Activated naive CD4-positive, alpha-beta T cell treated with anti-CD3 and anti-CD28 coated beads for 36 hours (primary cell): ENCODE measurements around the gene C2CD3. TPM values are rescaled to one million over a fixed set of nuclear protein-coding genes. Genes with fewer than 3 reads are reported as not detected.
"Not testable (repeated sequence)": the region's sequence is repeated elsewhere in the genome, so short reads cannot be mapped to it uniquely, and the experiment has no call there.

Experiments
- CTCF ChIA-PET: fragments of 350-600 bp; sonication (Branson Sonifier 250); formaldehyde crosslinking; loops from one replicate; lab custom pipeline; 2021; ENCODE audit warnings: antibody characterized with exemption; lab: Charles Lee
- DNase-seq: peaks from one replicate; pipeline ENCODE4 v3.0.0-alpha.2; 2020
- H3K27ac Mint-ChIP-seq: one replicate; pipeline ENCODE4 v1.8.0; 2021; ENCODE audit warnings: mild to moderate bottlenecking, mixed read lengths
- H3K27me3 Mint-ChIP-seq: one replicate; pipeline ENCODE4 v1.8.0; 2021; ENCODE audit warnings: low read depth, mixed read lengths
- H3K36me3 Mint-ChIP-seq: one replicate; pipeline ENCODE4 v1.8.0; 2021; ENCODE audit warnings: low read depth, mixed read lengths
- H3K4me1 Mint-ChIP-seq: one replicate; pipeline ENCODE4 v1.8.0; 2021; ENCODE audit warnings: low read depth, mixed read lengths
- H3K4me3 Mint-ChIP-seq: one replicate; pipeline ENCODE4 v1.8.0; 2021; ENCODE audit warnings: mild to moderate bottlenecking, moderate library complexity, mixed read lengths
- H3K9me3 Mint-ChIP-seq: one replicate; pipeline ENCODE4 v1.8.0; 2021; ENCODE audit warnings: mixed read lengths
- intact Hi-C: fragments of 100-400 bp; cut with micrococcal nuclease; formaldehyde crosslinking; loops from one replicate; pipeline ENCODE4 v1.15.1; 2023
- total RNA-seq, 2 experiments: library from RNA; stranded (reverse); gene quantifications; one replicate each; pipeline ENCODE4 v1.2.3, GENCODE V29; 2021

The C2CD3 gene
- total RNA-seq, 2 experiments from 2014 or later = 21.3 to 23.1 TPM

DNA sequence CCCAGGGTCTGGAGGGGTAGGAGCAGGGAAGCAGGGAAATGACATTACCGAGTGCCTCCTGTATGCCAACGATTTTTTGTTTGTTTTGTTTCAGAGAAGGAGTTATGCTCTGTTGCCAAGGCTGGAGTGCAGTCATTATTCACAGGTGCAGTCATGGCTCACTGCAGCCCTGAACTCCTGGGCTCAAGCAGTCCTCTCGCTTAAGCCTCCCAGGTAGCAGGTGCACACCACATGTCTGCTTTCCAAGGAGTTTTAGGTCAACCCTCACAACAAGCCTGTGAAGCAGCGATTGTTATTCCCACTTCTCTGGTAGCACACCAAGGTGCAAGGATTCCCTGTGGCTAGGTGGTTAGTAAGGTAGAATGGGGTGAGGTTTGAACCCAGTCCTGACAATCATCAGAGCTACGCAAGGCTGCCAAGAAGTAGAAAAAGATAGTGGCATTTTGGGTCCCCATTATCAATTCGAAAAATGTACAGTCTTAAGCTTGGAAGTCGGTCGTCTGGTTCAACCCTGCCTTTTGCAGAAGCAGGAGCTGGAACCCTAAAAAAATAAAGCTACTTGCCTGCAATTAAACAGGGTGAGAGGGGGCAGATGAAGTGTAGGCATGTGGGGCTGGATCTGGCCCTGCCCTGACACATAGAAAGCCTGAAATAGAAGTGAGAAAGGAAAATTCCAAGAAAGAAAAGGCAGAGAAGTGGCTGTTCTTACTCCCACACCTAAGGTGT, 171.1 kb downstream of the C2CD3 start:
- Mint-ChIP-seq H3K27me3 (no peaks in the 10 kb centered on the region), H3K36me3 (no peaks in the 10 kb centered on the region), H3K4me1 (peaks cover 51% of the 10 kb centered on the region), H3K27ac (no peak overlapping the region), H3K9me3 (no peaks in the 10 kb centered on the region), H3K4me3 (no peak overlapping the region)
- CTCF ChIA-PET = interaction anchor here (0.6 to 1.3 kb wide), 2 partner anchors 19 to 23 kb away, joined by 3 to 5 read pairs; no protein-coding TSS in a partner anchor
- DNase-seq = no peak
- intact Hi-C loops = loop anchor here (5.0 kb wide), 1 partner anchor 493 kb away; the partner anchor contains the start of gene LIPT2

DNA sequence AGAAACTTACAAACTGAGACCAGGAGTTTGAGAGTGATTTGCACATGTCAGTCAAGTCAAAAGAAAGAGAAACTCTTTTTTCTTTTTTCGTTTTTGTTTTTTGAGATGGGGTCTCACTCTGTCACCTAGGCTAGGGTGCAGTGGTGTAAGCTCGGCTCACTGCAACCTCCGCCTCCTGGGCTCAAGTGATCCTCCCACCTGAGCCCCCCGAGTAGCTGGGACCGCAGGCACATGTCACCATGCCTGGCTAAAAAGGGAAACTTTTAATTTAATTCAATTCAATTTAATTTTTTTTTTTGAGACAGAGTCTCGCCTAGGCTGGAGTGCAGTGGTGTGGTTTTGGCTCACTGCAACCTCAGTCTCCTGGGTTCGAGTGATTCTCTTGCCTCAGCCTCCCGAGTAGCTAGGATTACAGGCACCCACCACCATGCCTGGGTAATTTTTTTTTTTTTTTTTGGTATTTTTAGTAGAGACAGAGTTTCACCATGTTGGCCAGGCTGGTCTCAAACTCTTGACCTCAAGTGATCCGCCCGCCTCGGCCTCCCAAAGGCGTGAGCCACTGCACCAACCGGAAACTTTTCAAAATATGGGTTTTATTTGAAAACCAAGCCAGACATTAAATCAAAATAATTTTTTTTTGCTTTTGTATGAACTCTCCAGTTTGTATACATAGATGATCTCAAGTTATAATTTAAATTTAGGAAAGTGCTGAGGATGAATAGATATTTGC, 171.8 kb downstream of the C2CD3 start:
- H3K27ac Mint-ChIP-seq = no peak overlapping the region
- peaks cover 50% of the 10 kb centered on the region for H3K4me1 Mint-ChIP-seq
- H3K27me3 Mint-ChIP-seq = no peaks in the 10 kb centered on the region
- intact Hi-C loops = loop anchor here (5.0 kb wide), 1 partner anchor 493 kb away; the partner anchor contains the start of gene LIPT2
- no peak overlapping the region for H3K4me3 Mint-ChIP-seq
- H3K36me3 Mint-ChIP-seq = no peaks in the 10 kb centered on the region
- CTCF ChIA-PET = interaction anchor here (0.6 to 0.7 kb wide), 3 partner anchors 9 to 35 kb away, joined by 3 to 5 read pairs (median 3); no protein-coding TSS in a partner anchor
- no peak for DNase-seq
- H3K9me3 Mint-ChIP-seq = no peaks in the 10 kb centered on the region

DNA sequence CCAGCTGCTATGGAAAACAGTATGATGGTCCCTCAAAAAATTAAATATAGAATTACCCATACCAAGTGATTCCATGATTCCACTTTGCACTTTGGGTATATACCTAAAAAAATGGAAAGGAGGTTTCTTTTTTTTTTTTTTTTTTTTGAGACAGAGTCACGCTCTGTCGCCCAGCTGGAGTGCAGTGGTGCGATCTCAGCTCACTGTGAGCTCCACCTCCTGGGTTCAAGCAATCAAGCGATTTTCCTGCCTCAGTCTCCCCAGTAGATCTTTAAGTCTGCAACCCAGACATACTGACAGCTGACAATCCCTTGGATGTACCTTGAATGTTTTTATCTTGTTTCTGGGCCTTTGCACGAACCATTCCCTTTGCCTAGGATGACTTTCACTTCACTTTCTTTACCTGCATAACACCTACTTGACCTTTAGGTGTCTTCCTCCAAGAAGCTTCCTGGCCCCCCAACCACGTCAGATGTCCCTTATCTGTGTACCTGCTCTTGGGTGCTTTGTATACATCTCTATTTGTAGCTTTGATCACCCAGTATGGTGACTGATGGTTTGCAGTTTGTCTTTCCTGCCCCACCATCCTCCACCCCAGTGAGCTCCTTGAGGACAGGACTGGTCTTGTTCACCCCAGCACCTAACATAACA, 173.6 kb downstream of the C2CD3 start:
- Mint-ChIP-seq H3K36me3 (no peaks in the 10 kb centered on the region), H3K27ac (no peak overlapping the region), H3K27me3 (no peaks in the 10 kb centered on the region), H3K9me3 (no peaks in the 10 kb centered on the region), H3K4me1 (peaks cover 51% of the 10 kb centered on the region), H3K4me3 (no peak overlapping the region)
- no peak for DNase-seq
- intact Hi-C loops = loop anchor here (5.0 kb wide), 1 partner anchor 495 kb away; the partner anchor contains the start of gene LIPT2
- CTCF ChIA-PET = interaction anchor here (0.6 to 1.9 kb wide), 3 partner anchors 8 to 25 kb away, joined by 3 to 5 read pairs (median 3); no protein-coding TSS in a partner anchor

DNA sequence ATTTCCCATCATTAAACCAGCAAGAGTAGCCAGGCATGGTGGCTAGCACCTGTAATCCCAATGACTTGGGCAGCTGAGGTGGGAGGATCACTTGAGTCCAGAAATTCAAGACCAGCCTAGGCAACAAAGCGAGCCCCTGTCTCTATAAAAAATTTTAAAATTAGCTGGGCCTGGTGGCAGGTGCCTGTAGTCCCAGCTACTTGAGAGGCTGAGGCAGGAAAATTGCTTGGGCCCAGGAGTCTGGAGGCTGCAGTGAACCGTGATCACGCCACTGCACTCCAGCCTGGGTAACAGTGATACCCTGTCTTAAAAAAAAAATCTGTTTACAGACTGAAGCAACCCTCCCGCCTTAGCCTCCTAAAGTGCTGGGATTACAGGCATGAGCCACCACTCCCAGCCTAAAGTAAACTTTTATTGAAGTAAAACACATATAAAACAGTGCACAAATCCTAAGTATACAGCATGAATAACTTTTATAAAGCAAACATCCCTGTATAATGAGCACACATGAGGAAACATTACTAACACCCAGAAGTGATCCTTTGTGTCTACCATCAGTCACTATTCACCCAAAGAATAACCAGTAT, 174.5 kb downstream of the C2CD3 start:
- H3K36me3 Mint-ChIP-seq = no peaks in the 10 kb centered on the region
- H3K27me3 Mint-ChIP-seq = no peaks in the 10 kb centered on the region
- peak overlapping the region; percentile 85 for H3K27ac Mint-ChIP-seq
- no peaks in the 10 kb centered on the region for H3K9me3 Mint-ChIP-seq
- peaks cover 61% of the 10 kb centered on the region for H3K4me1 Mint-ChIP-seq
- DNase-seq = no peak
- intact Hi-C loops = loop anchor here (5.0 kb wide), 1 partner anchor 496 kb away; the partner anchor contains the start of gene LIPT2
- CTCF ChIA-PET = interaction anchor here (0.6 to 1.9 kb wide), 4 partner anchors 16 to 34 kb away, joined by 3 to 12 read pairs (median 4); no protein-coding TSS in a partner anchor
- H3K4me3 Mint-ChIP-seq = peak overlapping the region; percentile 44

DNA sequence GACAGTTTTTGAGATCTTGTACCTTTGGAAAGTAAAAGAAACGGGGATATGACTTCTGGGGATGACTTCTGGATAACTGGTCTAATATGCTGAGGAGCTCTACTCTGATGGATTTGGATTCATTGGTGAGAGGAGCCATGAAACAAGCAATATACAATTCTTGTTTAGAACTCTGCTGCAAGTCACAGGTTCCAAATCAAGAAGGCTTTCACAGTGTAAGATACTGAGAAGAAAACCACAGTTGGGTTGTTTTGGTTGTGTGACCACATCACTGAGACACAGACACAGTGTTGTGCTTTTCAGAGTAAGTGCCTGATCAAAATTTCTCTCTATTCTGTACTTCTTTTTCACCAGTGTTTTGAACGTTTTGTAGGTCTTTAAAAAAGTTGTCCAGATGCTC, 175.1 kb downstream of the C2CD3 start:
- Mint-ChIP-seq H3K27ac (peak overlapping the region; percentile 85), H3K4me3 (peak overlapping the region; percentile 44), H3K4me1 (peaks cover 65% of the 10 kb centered on the region), H3K9me3 (no peaks in the 10 kb centered on the region), H3K27me3 (no peaks in the 10 kb centered on the region), H3K36me3 (no peaks in the 10 kb centered on the region)
- CTCF ChIA-PET = interaction anchor here (0.7 to 1.9 kb wide), 4 partner anchors 16 to 35 kb away, joined by 3 to 12 read pairs (median 4); no protein-coding TSS in a partner anchor
- intact Hi-C loops = loop anchor here (1.0 to 5.0 kb wide), 4 partner anchors 10 to 497 kb away; partner anchors contain the start of gene LIPT2
- DNase-seq = peak; percentile 64

DNA sequence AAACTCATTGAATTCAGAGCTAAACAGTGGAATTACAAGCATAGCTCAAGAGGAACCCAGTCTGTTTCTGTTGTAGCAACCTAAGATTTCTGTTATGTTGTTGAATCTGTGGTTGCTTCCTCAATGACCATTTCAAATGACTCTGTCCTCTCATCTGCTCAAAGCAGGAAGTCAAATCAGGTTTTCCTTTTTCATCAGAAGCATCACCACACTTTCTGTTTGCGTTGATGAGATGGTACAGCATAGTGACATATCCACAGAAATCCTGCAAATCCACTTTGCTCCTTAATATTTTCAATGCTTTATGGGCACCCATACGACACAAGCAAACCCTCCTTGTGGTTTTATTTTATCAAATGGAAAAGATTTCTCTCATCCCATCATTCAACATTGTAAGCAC, 175.6 kb downstream of the C2CD3 start:
- Mint-ChIP-seq H3K4me1 (peaks cover 68% of the 10 kb centered on the region), H3K36me3 (no peaks in the 10 kb centered on the region), H3K9me3 (no peaks in the 10 kb centered on the region), H3K27ac (peak overlapping the region; percentile 85), H3K27me3 (no peaks in the 10 kb centered on the region), H3K4me3 (peak overlapping the region; percentile 44)
- intact Hi-C loops = loop anchor here (1.0 to 5.0 kb wide), 4 partner anchors 10 to 497 kb away; partner anchors contain the start of gene LIPT2
- DNase-seq = no peak
- CTCF ChIA-PET = interaction anchor here (0.7 to 1.9 kb wide), 4 partner anchors 10 to 28 kb away, joined by 3 to 12 read pairs (median 4); no protein-coding TSS in a partner anchor

DNA sequence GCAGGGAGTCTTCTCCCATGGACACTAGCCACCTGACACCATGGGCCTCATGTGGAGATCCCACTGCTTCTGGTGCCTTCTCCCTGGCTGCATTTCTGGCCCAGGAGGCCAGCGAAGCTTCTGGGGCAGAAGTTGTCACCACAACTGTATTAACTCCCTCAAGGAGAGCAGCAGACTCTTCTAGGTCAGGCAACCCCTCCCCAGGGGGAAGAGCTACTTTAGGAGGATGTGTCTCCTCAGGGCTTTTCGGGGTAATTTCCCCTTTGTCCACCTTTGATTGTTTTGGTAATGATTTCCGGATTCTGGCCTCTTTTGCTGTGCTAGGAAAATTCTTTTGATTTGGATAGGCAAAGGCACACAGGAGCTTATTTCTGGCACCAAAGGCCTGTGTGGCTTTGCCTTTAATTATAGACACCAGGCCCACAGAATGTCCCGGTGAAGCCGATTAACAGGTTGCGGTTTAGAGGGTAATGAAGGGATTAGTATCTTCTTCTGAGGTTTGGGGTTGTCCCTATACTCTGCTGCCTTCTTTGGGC, 179.3 kb downstream of the C2CD3 start:
- H3K27ac Mint-ChIP-seq = peak overlapping the region; percentile 33
- CTCF ChIA-PET = interaction anchor here (1.0 to 1.2 kb wide), 2 partner anchors 10 to 13 kb away, joined by 3 to 4 read pairs; no protein-coding TSS in a partner anchor
- intact Hi-C loops = no loop called here
- no peaks in the 10 kb centered on the region for H3K36me3 Mint-ChIP-seq
- no peaks in the 10 kb centered on the region for H3K27me3 Mint-ChIP-seq
- H3K4me3 Mint-ChIP-seq = no peak overlapping the region
- no peak for DNase-seq
- no peaks in the 10 kb centered on the region for H3K9me3 Mint-ChIP-seq
- H3K4me1 Mint-ChIP-seq = peaks cover 45% of the 10 kb centered on the region

DNA sequence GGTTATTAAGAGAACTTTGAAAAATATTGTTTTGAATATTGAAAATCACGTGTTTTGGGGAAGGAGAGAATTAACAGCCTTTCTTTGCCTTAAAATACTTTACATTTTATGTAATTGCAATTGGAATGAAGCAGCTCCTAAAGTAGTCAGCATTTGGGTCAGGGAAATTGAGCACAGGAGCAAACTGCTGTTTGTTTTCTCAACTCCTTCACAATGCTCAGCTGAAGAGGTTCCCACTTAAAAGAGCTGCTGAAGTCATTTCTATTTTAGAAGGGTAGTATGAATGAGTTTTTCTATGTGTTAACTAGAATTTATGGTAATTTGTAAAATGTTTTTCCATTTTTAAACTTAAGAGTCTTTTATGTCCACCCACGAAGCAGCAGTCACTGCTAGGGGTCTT, 180.1 kb downstream of the C2CD3 start:
- CTCF ChIA-PET = interaction anchor here (1.2 kb wide), 1 partner anchor 14 kb away, joined by 3 read pairs; no protein-coding TSS in a partner anchor
- peaks cover 42% of the 10 kb centered on the region for H3K4me1 Mint-ChIP-seq
- DNase-seq = no peak
- no peak overlapping the region for H3K4me3 Mint-ChIP-seq
- no peaks in the 10 kb centered on the region for H3K9me3 Mint-ChIP-seq
- H3K27ac Mint-ChIP-seq = no peak overlapping the region
- H3K27me3 Mint-ChIP-seq = no peaks in the 10 kb centered on the region
- intact Hi-C loops = no loop called here
- H3K36me3 Mint-ChIP-seq = no peaks in the 10 kb centered on the region

DNA sequence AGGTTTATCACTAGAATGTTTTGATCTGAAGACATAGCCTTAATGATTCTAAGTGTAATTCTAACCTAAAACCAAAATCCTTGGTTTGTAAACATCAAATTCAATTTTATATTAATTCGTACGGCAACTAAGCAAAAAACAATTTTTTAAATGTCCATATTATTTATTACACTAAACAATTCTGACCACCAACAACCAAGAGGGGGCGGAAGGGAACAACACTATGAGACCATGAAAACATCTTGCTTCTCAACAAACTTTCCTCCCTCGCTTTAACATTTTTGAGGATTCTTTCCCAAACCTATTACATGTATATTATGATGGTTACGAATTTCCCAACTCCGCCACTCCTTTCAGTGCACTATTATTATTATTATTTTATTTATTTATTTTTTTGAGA, 181.6 kb downstream of the C2CD3 start:
- H3K4me3 Mint-ChIP-seq = no peak overlapping the region
- no peaks in the 10 kb centered on the region for H3K9me3 Mint-ChIP-seq
- no peak overlapping the region for H3K27ac Mint-ChIP-seq
- H3K27me3 Mint-ChIP-seq = no peaks in the 10 kb centered on the region
- intact Hi-C loops = no loop called here
- H3K36me3 Mint-ChIP-seq = no peaks in the 10 kb centered on the region
- CTCF ChIA-PET = no interaction called here
- peaks cover 37% of the 10 kb centered on the region for H3K4me1 Mint-ChIP-seq
- DNase-seq = no peak

DNA sequence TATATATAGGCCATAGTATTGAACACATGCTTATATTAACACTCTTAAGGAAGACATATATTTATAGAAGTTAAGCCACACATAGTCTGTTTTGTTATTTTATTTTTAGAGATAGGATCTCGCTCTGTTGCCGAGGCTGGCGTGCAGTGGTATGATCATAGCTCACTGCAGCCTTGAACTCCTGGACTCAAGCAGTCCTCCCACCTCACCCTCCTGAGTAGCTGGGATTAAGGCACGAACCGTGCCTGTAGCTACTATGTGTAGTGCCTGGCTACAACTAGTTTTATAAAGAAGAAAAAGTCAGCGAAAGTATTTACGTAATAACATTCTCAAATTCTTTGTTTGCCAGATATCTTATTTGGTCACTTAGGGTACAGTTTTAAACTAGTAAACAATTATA, 182.6 kb downstream of the C2CD3 start:
- CTCF ChIA-PET = no interaction called here

DNA sequence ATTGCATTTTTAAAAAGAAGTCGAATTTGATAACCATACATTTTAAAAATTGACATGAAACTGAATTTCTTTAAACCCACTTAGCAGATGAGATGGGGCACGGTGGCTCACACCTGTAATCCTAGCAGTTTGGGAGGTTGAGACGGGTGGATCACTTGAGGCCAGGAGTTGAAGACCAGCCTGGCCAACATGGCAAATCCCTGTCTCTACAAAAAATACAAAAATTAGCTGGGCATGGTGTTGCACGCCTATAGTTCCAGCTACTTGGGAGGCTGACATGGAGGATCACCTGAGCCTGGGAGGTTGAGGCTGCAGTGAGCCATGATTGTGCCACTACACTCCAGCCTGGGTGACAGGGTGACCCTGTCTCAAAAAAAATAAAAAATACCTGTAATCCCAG, 185.1 kb downstream of the C2CD3 start:
- CTCF ChIA-PET, H3K4me3 Mint-ChIP-seq, H3K27me3 Mint-ChIP-seq, H3K27ac Mint-ChIP-seq, intact Hi-C loops, H3K9me3 Mint-ChIP-seq, DNase-seq: not testable (repeated sequence)
- peaks cover 15% of the 10 kb centered on the region for H3K36me3 Mint-ChIP-seq
- peaks cover 25% of the 10 kb centered on the region for H3K4me1 Mint-ChIP-seq

More for the DNA sequence above, 182.6 kb downstream of the C2CD3 start:
- intact Hi-C loops = no loop called here
- no peaks in the 10 kb centered on the region for H3K9me3 Mint-ChIP-seq
- no peaks in the 10 kb centered on the region for H3K27me3 Mint-ChIP-seq
- no peak overlapping the region for H3K27ac Mint-ChIP-seq
- H3K4me1 Mint-ChIP-seq = peaks cover 40% of the 10 kb centered on the region
- DNase-seq = no peak
- no peaks in the 10 kb centered on the region for H3K36me3 Mint-ChIP-seq
- H3K4me3 Mint-ChIP-seq = no peak overlapping the region
